Prostate gland (tissue), 2 donors: ENCODE data around the gene SORBS2.

Experiments
- CTCF ChIP-seq, 4 experiments: fragments of 200-600 bp in 2 of 4; fragments of 450-650 bp in 2 of 4; sonication (generic) in 2 of 4; IDR thresholded peaks; 1 replicate in 3 of 4; 2 replicates in 1 of 4; pipeline ENCODE4 v1.5.1; 2016 to 2019; ENCODE audit warnings: antibody characterized with exemption in 4 of 4, mild to moderate bottlenecking in 2 of 4, moderate library complexity in 2 of 4
- POLR2A ChIP-seq: fragments of 450-650 bp; IDR thresholded peaks from one replicate; pipeline ENCODE4 v1.6.1; 2016; ENCODE audit warnings: antibody characterized with exemption, mild to moderate bottlenecking
- POLR2AphosphoS5 ChIP-seq: sonication (generic); formaldehyde crosslinking; IDR thresholded peaks from one replicate; pipeline ENCODE4 v1.6.1; 2017; ENCODE audit warnings: antibody characterized with exemption

DNA sequence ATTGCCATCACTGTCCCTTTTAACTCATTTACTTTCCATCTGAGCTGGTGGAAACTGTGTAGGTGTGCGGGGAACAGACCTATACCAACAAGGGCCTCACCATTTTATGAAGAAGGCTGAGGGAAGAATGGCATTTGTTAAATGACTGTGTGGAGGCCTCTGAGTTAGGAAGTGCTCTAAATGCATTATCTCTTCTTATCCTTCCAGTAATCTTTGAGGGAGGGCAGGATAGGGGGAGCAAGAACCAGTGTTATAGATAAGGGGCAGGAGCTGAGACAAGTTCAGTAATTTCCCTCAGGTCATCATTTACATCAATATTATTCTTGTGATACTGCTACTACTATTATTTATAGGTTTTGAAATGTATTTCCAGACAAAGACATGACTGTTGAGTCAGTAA, 154.3 kb downstream of the SORBS2 start:
- no peak for TF ChIP-seq CTCF (IDR thresholded peaks at IDR 0.05)
- TF ChIP-seq POLR2AphosphoS5 = no peak
- no peak for TF ChIP-seq POLR2A
